Measurements from ENCODE around the gene ATCAY. TPM values are rescaled to one million over a fixed set of nuclear protein-coding genes. Genes with fewer than 3 reads are reported as not detected.
"Not testable (repeated sequence)": the region's sequence is repeated elsewhere in the genome, so short reads cannot be mapped to it uniquely, and the experiment has no call there.

Gene ATCAY
- total RNA-seq, 1 donor from 2014 or later: not detected

- DNase-seq (ENCODE audit: low read depth): no peak
Measured at GRCh38 chr19:3902317-3902973, 22.0 kb downstream of the ATCAY start.

GRCh38 chr19:3904233-3904632, 23.7 kb downstream of the ATCAY start:
- no peak for DNase-seq (ENCODE audit: low read depth)

- DNase-seq (ENCODE audit: low read depth): no peak
Measured at GRCh38 chr19:3907626-3908265, 27.3 kb downstream of the ATCAY start.

- no peak for DNase-seq (ENCODE audit: low read depth)
Measured at GRCh38 chr19:3908266-3909054, 28.0 kb downstream of the ATCAY start.

- DNase-seq (ENCODE audit: low read depth): no peak
Measured at GRCh38 chr19:3910105-3910504, 29.6 kb downstream of the ATCAY start.

GRCh38 chr19:3914199-3914598, 33.7 kb downstream of the ATCAY start:
- no peak for DNase-seq (ENCODE audit: low read depth)

- no peak for DNase-seq (ENCODE audit: low read depth)
Measured at GRCh38 chr19:3916033-3916432, 35.5 kb downstream of the ATCAY start.

- DNase-seq (ENCODE audit: low read depth): no peak
Measured at GRCh38 chr19:3919793-3920192, 39.3 kb downstream of the ATCAY start.

GRCh38 chr19:3923096-3923758, 42.7 kb downstream of the ATCAY start:
- DNase-seq (ENCODE audit: low read depth): no peak

GRCh38 chr19:3923912-3924311, 43.4 kb downstream of the ATCAY start:
- no peak for DNase-seq (ENCODE audit: low read depth)

- DNase-seq (ENCODE audit: low read depth): no peak
Measured at GRCh38 chr19:3931041-3931440, 50.6 kb downstream of the ATCAY start.

- DNase-seq (ENCODE audit: low read depth): no peak
Measured at GRCh38 chr19:3932931-3933810, 52.7 kb downstream of the ATCAY start, which contains the start of gene NMRK2. NMRK2 (plus strand) TSS chr19:3933069; CDS start chr19:3933672, 603 bp downstream.

GRCh38 chr19:3936506-3937442, 56.3 kb downstream of the ATCAY start:
- no peak for DNase-seq (ENCODE audit: low read depth)

GRCh38 chr19:3938300-3938950, 57.9 kb downstream of the ATCAY start:
- DNase-seq (ENCODE audit: low read depth): not testable (repeated sequence)

GRCh38 chr19:3942790-3943409, 62.4 kb downstream of the ATCAY start:
- DNase-seq (ENCODE audit: low read depth): no peak

GRCh38 chr19:3944018-3944721, 63.7 kb downstream of the ATCAY start:
- no peak for DNase-seq (ENCODE audit: low read depth)

GRCh38 chr19:3945838-3946237, 65.4 kb downstream of the ATCAY start:
- no peak for DNase-seq (ENCODE audit: low read depth)

GRCh38 chr19:3947316-3947933, 66.9 kb downstream of the ATCAY start:
- DNase-seq (ENCODE audit: low read depth): not testable (repeated sequence)
